ENCODE results near the gene MUC5B.

The MUC5B gene

DNA sequence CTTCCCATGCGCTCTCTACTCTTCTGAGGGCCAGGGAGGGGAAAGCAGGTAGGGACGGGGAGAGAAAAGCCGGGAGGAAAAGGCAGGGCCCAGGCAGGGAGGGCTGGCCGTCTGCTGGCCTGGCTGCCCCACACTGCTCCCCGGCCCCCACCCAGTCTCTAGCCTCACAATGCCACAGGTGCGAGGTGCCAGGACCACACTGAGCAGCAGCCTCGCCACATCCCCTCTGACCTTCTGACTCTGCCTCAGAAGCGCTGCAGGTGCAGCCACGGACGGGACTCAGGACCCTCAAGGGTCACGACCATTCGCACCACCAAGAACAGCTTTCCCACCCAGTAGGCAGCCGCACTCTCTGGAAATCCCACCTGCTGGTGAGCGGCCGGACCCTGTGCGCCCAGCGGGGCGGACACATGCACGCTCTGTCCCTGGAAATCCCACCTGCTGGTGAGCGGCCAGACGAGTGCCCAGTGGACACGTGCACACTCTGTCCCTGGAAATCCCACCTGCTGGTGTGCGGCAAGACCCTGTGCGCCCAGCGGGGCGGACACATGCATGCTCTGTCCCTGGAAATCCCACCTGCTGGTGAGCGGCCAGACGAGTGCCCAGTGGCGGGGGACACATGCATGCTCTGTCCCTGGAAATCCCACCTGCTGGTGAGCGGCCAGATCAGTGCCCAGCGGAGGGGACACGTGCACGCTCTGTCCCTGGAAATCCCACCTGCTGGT lies 66.5 kb downstream of the MUC5B start:
- no peak for DNase-seq

DNA sequence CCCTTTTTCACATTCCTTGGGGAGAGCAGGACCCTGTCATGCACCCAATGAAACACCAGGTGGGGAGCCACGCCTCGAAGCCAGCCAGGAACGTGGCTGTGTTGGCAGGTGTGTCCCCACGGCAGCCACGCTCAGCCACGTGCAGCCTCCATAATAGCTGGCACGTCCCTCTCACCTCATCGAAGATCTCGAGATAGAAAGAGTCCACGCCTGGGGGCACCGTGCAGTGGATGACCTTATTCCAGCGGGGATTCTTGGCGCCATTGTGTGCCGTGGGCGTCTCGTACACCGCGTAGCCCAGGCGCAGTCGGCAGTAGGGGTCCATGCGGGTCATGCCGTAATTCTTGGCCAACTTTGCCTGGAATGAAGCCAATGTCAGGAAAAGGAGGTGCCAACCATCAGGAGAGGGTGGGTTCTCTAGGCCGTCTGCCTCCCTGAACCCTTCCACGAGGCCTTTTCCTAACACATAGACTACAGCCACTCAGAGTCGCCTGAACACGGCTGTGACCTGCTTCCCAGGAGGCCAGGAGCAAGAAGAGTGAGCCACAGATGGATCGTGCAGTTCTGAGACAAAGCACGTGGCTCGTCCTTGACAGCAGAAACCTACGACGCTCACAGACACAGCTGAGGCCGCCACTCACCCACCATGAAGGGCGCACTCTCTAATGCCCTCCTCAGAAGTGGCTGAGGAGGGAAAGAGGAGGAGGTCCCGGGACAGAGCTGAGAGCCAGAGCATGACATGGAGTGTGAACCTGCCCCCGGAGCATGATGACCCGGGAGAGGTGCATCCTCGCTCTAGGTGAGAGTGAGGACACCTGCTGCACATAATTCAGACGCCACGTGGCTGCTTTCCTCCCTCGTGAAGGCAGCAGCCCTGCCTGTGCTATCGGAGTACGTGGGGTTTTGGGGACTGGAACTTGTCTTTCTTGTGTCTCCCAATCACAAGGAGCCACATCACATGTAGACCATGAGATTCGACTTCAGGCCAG lies 67.5 kb downstream of the MUC5B start:
- no peak for DNase-seq

DNA sequence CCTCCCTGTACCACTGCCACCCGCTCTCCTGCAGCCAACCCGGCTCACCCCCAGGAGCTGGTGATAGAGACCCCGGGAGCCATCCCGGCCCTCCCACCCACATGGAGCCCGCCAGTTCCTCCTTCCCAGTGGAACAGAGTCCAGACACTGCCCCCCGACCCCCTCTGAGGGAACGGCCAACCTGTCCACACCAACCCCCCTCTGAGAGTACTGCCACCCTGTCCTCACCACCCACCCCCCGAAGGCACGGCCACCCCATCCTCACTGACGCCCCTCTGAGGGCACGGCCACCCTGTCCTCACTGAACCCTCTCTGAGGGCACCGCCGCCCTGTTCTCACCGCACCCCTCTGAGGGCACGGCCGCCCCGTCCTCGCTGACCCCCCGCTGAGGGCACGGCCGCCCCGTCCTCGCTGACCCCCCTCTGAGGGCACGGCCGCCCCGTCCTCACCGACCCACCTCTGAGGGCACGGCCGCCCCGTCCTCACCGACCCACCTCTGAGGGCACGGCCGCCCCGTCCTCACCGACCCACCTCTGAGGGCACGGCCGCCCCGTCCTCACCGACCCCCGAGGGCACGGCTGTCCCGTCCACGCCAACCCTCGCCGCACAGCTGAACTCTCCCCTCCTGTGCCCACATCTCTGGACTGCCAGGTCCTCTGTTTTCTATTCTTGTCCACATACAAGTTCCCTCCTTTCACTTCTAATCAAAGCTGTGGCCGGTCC lies 68.6 kb downstream of the MUC5B start:
- no peak for DNase-seq

DNA sequence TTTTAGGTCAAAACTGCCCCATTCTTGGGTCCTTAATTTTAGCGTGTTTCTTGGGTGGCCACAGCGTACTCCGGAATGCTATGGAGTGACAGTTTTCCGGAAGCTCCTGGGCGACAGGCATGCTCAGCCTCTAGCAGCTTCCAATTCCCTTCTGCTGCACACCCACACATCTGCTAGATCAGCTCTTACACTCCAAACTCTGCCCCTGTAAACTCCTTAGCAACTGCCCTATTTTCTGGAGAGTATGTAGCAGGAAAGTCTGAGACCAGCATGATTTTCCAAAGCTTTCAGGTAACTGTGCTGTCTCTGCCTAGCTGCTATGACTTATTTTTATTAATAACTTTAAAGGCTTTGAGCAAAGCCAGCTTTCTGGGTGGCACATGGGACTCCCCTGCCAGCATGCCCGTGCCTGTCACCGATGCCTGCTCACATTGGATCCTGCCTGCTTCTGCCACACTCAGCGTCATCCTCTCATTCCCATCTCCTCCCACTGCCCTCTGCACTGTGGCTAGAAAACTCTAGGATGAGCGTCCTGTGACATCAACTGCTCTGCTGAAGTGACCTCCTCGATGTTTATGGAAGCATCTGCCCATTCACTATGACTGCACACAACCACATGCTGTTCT lies 69.3 kb downstream of the MUC5B start:
- DNase-seq = no peak

DNA sequence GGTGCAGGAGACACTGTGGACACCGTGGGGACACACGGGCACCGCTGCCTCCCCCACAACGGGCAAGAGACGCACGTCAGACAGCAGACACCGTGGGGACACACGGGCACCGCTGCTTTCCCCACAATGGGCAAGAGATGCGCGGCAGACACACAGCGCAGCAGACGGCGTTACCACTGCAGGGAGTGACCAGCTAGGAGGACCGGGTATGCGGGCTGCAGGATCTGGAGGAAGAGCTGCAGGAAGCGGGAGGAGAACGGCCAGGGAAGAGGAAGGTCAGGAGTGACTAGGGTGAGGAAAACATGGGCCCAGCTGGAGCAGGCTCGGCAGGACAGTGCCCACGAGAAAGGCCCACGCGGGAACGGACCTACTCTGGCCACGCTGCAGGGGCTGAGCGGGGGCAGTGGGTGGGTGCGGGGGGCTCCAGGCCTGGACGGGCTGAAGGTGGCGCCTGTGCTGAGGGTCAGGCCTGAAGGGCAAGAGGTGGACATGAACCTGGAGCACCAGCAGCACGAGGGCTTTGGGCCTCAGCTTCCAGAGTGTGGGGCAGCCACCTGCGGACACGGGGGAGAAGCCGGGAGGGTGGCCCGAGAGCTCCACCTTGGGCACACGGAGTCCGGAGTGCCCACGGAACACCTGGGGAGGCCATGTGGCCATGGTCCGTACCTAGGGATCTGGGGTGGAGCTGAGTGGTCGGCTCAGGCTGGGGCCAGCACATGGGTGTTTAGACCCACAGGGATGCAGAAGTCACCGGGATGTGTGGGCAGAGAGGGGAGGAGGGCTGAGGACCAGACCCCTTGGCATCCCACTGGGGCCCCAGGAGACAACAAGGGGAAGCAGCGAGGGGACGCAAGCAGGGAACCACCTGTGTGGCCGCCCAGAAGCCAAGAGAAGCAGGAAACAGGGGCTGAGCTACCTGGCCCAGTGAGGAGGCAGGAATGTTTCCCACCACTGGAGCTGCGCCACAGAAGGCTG lies 70.1 kb downstream of the MUC5B start:
- DNase-seq = no peak

DNA sequence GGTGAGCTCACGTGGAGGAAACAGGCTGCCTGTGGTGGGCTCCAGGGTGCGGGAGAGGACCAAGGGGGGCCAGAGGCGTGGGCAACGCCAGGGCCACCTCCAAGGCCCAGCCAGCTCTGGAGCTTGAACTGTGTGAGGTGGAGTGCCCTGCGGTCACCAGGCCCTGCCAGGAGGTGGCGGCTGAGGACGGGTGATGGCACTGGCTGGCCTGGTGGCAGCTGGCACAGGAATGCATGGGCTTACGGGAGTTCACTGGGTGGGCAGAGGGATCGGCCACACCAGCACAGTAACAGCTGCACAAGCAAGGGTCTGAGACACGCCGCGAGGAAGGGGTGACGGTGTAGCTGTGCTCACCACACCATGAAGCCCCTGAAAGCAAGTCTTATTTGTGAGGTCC lies 70.8 kb downstream of the MUC5B start:
- no peak for DNase-seq

DNA sequence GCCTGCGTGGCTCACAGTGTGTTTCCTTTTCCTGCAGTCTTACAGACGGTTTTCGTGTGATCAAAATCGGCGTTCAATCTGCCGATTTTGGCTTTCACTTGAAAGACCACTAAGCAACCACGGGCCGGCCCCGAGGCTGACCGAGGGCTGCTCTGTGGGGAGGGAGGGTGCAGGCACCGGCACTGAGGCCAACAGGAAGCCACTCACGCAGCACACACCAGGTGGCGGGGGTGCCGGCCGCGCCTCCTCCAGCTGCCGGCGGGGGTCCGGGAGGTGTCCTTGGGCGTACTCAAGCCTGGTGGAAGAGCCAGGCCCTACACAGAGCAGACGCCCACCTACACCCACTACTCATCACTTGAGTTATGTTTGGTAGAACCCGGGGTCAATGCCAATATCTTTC lies 72.2 kb downstream of the MUC5B start:
- DNase-seq = no peak

DNA sequence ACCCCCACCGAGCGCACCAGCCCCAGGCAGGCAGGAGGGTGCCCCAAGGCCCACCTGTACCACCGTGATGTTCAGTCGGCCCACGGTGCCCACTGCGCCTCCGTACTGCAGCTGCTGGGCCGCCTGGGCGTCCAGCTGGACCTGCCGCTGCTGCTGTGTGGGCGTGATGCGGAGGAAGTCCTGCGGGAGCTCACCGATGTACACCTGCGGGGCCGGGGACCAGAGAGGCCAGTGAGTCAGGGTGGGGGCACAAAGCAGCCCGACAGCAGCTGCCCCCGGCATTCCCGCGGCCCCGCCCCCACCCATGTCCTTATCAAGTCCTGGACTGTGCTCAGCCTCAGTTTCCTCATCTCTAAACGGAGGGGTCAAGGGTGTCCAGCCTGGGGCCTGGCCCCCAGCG lies 72.7 kb downstream of the MUC5B start:
- no peak for DNase-seq

DNA sequence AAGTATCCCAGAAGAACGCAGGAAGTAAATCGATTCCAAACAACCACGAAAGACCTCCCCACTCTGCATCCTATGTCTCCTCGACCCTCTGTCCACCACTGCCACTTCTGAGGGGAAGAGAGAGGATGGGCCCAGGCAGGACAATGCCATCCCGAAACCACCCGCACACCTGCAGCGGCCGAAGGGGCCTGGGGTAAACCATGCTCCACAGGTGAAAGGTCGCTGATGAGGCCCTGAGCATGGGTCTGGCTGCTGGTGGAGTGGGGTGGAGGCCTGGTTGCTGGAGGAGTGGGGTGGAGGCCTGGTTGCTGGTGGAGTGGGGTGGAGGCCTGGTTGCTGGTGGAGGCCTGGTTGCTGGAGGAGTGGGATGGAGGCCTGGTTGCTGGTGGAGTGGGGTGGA lies 73.4 kb downstream of the MUC5B start:
- no peak for DNase-seq

DNA sequence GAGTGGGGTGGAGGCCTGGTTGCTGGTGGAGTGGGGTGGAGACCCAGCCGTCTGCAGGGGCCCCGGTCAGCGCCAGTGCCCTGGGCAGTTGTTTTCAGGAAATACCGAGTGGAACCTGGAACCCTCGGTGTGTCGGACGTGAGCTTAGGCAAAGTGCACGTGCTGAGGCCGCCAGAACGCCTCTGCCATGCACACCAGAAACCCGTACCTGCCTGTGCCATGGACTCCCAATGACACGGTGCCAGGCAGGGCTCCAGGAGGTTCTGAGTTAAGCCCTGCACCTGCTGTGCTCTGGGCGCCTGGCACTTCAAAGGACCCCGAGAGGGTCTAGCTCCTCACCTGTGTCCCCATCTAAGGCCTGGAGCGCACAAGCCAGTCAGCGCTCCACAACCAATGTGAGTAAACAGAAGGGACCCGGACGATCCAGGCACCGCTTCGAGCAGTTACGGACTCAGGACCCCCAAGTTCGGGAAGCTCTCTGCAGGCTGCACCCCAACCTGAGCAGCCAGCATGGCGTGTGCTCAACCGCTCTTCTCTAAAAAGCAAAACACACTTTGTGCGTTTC lies 74.2 kb downstream of the MUC5B start:
- DNase-seq = no peak

DNA sequence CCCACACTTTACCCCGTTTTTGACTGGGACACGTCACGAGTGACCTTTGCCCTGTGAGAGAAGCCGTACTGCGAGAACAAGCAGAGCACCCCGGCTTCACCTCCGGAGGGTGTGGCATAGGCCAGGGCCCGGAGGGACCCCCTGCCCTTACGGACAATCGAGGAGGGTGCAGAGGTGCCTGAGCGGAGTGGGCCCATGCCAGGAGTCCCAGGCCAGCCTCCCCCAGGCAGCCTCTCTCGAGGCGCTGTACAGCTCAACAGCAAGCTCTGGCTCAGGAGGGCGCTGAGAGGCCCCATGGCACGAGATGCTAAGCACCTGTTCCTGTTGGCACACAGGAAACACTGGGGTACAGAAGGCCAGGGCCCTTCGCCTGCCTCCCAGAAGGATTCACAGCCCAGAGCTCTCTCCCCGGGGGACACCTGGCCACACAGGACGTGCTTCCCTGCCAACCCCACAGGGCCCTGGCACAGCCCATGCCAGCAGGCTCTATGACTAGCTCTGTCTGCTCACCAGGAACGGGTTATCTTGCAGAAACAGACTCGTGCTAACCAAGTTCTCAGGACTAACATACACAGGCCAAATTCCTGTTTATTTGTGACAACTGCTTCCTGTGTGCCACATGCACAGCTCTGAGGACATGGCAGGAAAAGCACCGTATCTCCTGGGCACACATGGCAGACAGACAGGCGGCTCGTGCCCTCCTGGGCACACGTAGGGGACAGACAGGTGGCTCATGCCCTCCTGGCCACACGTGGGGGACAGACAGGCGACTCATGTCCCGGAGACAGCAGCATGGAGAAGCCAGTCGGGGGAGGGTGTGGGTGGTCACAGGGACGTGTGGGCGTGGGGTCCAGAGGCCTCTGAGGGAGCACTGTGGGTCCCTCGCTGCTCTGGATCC lies 75.0 kb downstream of the MUC5B start:
- no peak for DNase-seq

DNA sequence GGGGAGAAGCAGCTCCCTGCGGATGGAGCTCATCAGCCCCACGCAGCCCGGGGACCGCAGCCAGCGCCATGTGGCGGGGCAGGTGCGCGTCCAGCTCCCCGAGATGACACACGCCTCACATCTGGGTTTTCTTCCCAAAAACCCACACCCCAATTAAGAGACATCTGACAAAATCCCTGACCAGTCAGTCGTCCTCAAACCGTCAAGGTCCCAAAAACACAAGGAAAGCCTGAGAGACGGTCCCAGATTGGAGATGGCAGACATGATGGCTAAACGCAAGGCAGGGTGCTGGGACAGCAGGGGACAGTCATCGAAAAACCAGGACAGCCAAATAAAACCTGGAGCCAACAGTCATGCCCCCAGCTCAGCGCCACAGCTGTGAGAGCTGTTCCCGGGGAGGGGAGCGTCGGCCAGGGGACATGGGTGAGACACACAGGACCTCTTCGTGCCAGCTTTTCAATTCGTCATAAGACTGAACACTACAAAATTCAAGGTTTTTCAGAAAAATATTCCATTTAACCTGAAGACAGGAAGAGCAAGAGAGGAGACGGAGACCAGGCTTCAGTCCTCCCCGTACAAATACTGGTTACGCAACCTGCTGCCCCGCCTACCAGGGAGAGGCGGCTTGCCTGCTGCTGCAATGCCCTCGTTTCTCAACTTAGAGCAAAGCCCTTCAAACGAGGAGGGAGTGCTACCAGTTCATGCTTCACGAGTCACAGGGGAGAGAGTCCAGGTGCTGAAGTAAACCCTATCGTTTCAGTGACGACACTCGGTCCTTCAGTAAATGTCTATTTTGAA lies 76.0 kb downstream of the MUC5B start:
- DNase-seq = no peak

DNA sequence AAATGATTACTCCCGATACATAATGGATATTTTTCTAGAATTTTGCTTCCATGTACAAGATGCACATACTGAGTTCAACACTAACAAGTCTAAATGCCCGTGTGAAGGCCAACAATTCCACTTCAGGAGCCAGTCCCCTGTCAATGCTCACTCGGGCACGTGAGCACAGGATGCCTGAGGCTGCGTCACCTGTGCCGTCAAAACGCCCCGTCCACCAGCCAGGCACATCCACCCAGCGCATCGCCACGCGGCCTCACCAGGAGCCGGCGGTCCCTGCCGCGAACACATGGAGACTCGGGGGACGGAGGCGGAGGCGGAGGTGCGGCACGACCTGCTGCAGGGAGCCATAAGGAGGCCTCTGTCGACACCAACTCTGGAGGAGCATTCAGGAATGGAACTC lies 76.8 kb downstream of the MUC5B start:
- no peak for DNase-seq

DNA sequence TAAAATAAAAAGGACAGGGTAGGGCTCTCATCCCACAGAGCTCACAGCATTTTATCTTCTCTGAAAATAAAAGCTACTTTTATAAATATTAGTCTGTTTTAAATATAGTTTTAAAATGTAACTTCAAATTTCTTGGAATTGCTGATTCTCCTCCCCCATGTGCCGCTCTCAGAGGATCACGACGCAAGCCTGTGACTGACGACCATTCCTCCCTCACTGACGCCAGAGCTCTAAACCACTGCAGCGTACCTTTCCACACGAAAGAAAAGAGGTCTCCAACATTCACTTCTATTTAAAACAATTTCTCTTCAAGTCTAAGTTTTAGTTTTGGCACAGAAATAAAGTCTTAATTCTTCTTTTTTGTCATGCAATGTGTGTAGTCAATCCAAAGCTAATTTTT lies 77.3 kb downstream of the MUC5B start:
- DNase-seq = no peak

DNA sequence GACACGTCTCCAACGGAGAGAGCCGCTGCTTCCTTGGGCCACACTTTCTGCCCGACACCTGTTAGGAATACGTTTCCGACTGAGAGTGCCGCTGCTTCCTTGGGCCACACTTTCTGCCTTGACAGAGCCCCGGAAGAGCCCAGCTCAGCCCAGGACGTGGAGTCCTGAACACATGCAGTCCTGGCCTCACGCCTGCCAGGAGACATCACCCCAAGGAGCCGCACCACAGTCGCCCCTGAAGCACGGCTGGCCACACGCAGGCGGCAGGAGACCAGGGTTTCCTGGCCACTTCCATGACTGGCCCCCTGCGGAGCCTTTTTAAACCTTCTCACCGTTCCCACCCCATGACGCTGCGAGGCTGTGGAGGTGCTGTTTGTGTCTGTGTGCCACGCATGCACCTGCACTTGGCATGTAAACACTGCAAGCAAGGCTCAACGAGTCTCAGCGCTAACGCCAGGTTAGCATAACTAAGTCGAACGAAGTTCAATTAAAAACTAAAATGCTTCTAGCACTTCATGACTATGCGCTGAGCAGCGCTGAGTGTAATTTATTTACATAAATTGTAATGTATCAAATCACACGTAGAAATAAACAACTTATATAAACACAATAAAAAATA lies 77.8 kb downstream of the MUC5B start:
- no peak for DNase-seq

DNA sequence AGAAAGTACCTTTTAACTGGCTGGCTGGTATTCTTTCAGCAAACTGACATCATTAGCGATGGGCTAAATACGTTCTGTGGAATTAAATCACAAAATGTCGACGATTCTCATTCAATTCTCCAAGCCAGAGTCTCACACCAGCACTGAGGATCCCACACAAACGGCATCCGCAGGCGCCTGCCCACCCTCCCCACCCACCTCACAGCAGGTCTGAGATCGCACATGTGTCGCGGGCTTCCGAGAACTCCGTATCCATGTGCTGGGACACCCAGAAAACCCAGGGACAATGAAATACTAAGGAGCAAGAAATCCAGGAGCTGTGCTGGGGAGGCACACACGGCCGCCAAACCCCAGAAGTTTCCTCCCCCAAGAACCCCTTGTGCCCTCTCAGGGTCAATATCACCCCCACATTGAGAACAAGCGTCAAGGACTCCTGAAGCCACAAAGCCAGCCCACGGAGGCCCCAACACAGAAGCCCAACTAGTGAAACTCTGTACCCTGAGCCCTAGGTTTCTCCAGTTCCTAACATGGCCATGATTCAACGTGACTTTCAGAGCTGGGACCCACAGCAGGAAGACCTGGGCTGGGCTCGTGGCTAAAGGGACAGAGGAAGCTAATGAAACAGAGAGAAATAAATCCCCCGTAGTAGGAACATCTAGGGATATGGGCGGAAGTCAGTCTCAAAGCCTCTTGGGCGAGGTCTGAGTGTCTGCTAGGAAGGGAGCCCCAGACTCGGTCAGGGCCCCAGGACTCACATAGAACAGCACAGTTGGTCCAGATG lies 78.5 kb downstream of the MUC5B start:
- DNase-seq = no peak

DNA sequence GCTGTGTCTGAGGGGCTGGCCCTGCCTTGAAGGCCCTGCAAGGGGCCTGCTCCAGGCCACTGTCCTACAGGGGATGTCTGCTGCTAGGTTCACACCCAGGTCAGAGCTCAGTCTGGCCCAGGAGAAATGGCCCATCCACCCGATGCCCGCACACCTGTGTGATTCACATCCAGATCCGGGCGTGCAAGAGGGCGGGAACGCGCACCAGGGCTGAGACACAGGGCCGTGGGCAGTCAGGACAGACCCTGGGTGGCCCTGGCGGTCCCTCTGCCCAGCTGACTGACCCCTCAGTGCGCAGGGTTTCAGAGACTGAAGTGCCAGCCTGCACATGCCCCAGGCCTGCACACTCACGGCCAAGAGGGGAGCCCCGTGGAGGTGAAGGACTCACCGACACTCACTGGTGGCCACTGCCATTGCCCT lies 79.2 kb downstream of the MUC5B start:
- no peak for DNase-seq

DNA sequence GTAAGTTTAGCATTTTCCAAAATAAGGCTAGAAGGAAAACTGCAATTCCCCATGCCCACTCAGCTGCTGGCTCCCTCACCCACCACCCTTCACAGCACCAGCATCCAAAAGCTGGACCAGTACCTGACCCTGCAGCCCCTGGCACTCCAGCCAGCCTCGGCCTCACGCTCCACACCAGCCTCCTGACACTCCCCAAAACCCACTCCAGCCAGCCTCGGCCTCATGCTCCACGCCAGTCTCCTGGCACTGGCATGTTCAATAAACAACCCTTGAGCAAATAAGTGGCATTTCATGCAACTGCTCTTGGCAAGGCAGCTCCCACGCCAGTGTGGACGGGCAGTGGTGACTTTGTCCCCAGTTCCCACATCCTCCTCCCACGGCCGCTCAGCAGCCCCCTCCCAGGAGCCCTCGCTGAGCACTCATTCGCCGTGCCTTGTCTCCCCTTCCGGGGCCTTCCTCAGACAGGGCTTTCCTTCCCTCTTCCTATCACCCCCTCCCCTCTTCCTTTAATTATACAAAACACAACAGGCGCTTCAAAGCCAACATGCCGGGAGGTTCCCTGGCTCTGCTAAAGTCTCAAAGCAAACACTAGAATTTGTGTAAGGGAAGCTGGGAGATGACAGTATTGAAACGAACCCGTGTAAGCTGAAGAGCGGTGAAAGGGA lies 79.7 kb downstream of the MUC5B start:
- DNase-seq = no peak
